K562 (cell line): ENCODE results near the gene WFIKKN1. TPM values are rescaled to one million over a fixed set of nuclear protein-coding genes. Genes with fewer than 3 reads are reported as not detected.
A peak's percentile ranks its signal among the peaks of the same experiment; 100 is the strongest.

Experiments
- ATF7 ChIP-seq: fragments of 450-650 bp; IDR thresholded peaks from 2 replicates; pipeline ENCODE4 v1.7.1; 2014; ENCODE audit warnings: mild to moderate bottlenecking, moderate library complexity
- C11orf30 ChIP-seq: fragments of 450-650 bp; IDR thresholded peaks from 2 replicates; pipeline ENCODE4 v1.6.1; 2016; ENCODE audit warnings: low read depth, mild to moderate bottlenecking
- DPF2 ChIP-seq: fragments of 450-650 bp; IDR thresholded peaks from 2 replicates; pipeline ENCODE4 v1.6.1; 2016
- HDAC3 ChIP-seq: fragments of 450-650 bp; IDR thresholded peaks from 2 replicates; pipeline ENCODE4 v1.6.1; 2018; ENCODE audit warnings: borderline replicate concordance, mild to moderate bottlenecking, moderate library complexity; ENCODE audit not compliant: partially characterized antibody
- MCM3 ChIP-seq: fragments of 450-650 bp; IDR thresholded peaks from 2 replicates; pipeline ENCODE4 v1.6.1; 2016
- MTA3 ChIP-seq: fragments of 450-650 bp; formaldehyde crosslinking; IDR thresholded peaks from 2 replicates; pipeline ENCODE4 v1.6.1; 2017; ENCODE audit warnings: mild to moderate bottlenecking, borderline replicate concordance
- NCOA6 ChIP-seq: fragments of 450-650 bp; IDR thresholded peaks from 2 replicates; pipeline ENCODE4 v1.6.1; 2017; ENCODE audit warnings: mild to moderate bottlenecking
- NFIX ChIP-seq: fragments of 250-450 bp; sonication (Bioruptor Pico); IDR thresholded peaks from 2 replicates; pipeline ENCODE4 v1.4.0; 2020; ENCODE audit warnings: low read depth, mild to moderate bottlenecking, moderate library complexity
- POLR3G ChIP-seq: IDR thresholded peaks from 2 replicates; pipeline ENCODE4 v1.6.1; 2011; ENCODE audit not compliant: insufficient read length, insufficient replicate concordance; ENCODE audit errors: extremely low read depth
- YBX1 ChIP-seq: fragments of 450-650 bp; IDR thresholded peaks from 2 replicates; pipeline ENCODE4 v1.7.1; 2016; ENCODE audit warnings: mild to moderate bottlenecking
- ZFP36 ChIP-seq: fragments of 150-350 bp; IDR thresholded peaks from 2 replicates; pipeline ENCODE4 v1.6.1; 2018; ENCODE audit warnings: low read length, low read depth; ENCODE audit not compliant: partially characterized antibody
- ZKSCAN1 ChIP-seq: fragments of 150-350 bp; IDR thresholded peaks from 2 replicates; pipeline ENCODE4 v1.6.1; 2016; ENCODE audit warnings: low read depth, low read length
- ZNF143 ChIP-seq: sonication (generic); formaldehyde crosslinking; IDR thresholded peaks from 2 replicates; pipeline ENCODE4 v1.9.0; 2022; ENCODE audit warnings: mild to moderate bottlenecking, missing genetic modification reagents
- polyA plus RNA-seq, 8 experiments: library from polyadenylated mRNA; depleted of rRNA in 4 of 8; stranded (reverse) in 5 of 8; unstranded in 3 of 8; fragments of >200 nt; fragmentation: Nextera tagmentation in 2 of 8; fragmentation: Illumina TruSeq in 1 of 8; extraction: Ambion mirVana in 2 of 8; extraction: Trizol in 1 of 8; gene quantifications; 2 replicates each; pipeline versions ENCODE4 v1.2.1 to v1.2.3, GENCODE V29; 2011 to 2014; ENCODE audit warnings: inconsistent platforms in 1 of 8, missing spikeins in 1 of 8
- total RNA-seq, 7 experiments: library from RNA; depleted of rRNA in 6 of 7; stranded (reverse); fragments of >200 nt in 6 of 7; fragmentation: Illumina TruSeq in 2 of 7; extraction: Trizol in 2 of 7; gene quantifications; 2 replicates each; pipeline versions ENCODE4 v1.2.1 to v1.2.3, GENCODE V29; 2011 to 2021; ENCODE audit warnings: low replicate concordance in 1 of 7
- TF ChIP-seq, protein P1 (sequence below): fragments of 450-650 bp; IDR thresholded peaks from 2 replicates; pipeline ENCODE4 v1.6.1; 2016; ENCODE audit warnings: antibody characterized with exemption
- TF ChIP-seq, protein P2 (sequence below): fragments of 250-450 bp; sonication (Bioruptor Pico); IDR thresholded peaks from 2 replicates; pipeline ENCODE4 v1.6.1; 2021; ENCODE audit warnings: mild to moderate bottlenecking
- TF ChIP-seq, protein P3 (sequence below): fragments of 250-450 bp; sonication (Bioruptor Pico); IDR thresholded peaks from 2 replicates; pipeline ENCODE4 v1.9.0; 2021; ENCODE audit warnings: mild to moderate bottlenecking, inconsistent platforms
- TF ChIP-seq, protein P4 (sequence below): fragments of 250-450 bp; sonication (Bioruptor Pico); IDR thresholded peaks from 2 replicates; pipeline ENCODE4 v1.8.0; 2021; ENCODE audit warnings: mild to moderate bottlenecking, moderate library complexity
- TF ChIP-seq, protein P5 (sequence below), 2 experiments: fragments of 450-650 bp; IDR thresholded peaks; 2 replicates each; pipeline ENCODE4 v1.6.1; 2018; ENCODE audit warnings: mild to moderate bottlenecking in 2 of 2, low read depth in 1 of 2; ENCODE audit not compliant: partially characterized antibody in 2 of 2

Gene WFIKKN1
- total and polyA plus RNA-seq, 9 of the 15 experiments (the other 6 are each of a cell fraction or from before 2014, with no cell fraction given) = 0.14 to 1.1 (median 0.50) TPM; not detected in 4

- TF ChIP-seq MTA3 = peak; percentile 65
- no peak for TF ChIP-seq NFIX (CRISPR knock-in tag)
- TF ChIP-seq, protein P1, sequence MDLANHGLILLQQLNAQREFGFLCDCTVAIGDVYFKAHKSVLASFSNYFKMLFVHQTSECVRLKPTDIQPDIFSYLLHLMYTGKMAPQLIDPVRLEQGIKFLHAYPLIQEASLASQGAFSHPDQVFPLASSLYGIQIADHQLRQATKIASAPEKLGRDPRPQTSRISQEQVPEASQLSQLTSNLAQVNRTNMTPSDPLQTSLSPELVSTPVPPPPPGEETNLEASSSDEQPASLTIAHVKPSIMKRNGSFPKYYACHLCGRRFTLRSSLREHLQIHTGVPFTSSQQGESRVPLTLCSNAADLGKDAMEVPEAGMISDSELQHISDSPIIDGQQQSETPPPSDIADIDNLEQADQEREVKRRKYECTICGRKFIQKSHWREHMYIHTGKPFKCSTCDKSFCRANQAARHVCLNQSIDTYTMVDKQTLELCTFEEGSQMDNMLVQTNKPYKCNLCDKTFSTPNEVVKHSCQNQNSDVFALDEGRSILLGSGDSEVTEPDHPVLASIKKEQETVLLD = 0 out of 2 replicates have a peak, but pooled peaks have one; percentile 62
- TF ChIP-seq HDAC3 = no peak
- no peak for TF ChIP-seq ZNF143 (CRISPR knock-in tag)
- TF ChIP-seq, protein P2, sequence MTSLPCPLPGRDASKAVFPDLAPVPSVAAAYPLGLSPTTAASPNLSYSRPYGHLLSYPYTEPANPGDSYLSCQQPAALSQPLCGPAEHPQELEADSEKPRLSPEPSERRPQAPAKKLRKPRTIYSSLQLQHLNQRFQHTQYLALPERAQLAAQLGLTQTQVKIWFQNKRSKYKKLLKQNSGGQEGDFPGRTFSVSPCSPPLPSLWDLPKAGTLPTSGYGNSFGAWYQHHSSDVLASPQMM (CRISPR knock-in tag) = no peak
- TF ChIP-seq, protein P3, sequence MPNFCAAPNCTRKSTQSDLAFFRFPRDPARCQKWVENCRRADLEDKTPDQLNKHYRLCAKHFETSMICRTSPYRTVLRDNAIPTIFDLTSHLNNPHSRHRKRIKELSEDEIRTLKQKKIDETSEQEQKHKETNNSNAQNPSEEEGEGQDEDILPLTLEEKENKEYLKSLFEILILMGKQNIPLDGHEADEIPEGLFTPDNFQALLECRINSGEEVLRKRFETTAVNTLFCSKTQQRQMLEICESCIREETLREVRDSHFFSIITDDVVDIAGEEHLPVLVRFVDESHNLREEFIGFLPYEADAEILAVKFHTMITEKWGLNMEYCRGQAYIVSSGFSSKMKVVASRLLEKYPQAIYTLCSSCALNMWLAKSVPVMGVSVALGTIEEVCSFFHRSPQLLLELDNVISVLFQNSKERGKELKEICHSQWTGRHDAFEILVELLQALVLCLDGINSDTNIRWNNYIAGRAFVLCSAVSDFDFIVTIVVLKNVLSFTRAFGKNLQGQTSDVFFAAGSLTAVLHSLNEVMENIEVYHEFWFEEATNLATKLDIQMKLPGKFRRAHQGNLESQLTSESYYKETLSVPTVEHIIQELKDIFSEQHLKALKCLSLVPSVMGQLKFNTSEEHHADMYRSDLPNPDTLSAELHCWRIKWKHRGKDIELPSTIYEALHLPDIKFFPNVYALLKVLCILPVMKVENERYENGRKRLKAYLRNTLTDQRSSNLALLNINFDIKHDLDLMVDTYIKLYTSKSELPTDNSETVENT (CRISPR knock-in tag) = peak; percentile 45
- no peak for TF ChIP-seq MCM3
- no peak for TF ChIP-seq C11orf30
- TF ChIP-seq ZFP36 = no peak
- TF ChIP-seq YBX1 = no peak
- peak; percentile 54 for TF ChIP-seq ATF7
- TF ChIP-seq POLR3G = no peak
- TF ChIP-seq, protein P4, sequence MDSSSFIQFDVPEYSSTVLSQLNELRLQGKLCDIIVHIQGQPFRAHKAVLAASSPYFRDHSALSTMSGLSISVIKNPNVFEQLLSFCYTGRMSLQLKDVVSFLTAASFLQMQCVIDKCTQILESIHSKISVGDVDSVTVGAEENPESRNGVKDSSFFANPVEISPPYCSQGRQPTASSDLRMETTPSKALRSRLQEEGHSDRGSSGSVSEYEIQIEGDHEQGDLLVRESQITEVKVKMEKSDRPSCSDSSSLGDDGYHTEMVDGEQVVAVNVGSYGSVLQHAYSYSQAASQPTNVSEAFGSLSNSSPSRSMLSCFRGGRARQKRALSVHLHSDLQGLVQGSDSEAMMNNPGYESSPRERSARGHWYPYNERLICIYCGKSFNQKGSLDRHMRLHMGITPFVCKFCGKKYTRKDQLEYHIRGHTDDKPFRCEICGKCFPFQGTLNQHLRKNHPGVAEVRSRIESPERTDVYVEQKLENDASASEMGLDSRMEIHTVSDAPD = no peak
- TF ChIP-seq DPF2 = no peak
- TF ChIP-seq, protein P5, sequence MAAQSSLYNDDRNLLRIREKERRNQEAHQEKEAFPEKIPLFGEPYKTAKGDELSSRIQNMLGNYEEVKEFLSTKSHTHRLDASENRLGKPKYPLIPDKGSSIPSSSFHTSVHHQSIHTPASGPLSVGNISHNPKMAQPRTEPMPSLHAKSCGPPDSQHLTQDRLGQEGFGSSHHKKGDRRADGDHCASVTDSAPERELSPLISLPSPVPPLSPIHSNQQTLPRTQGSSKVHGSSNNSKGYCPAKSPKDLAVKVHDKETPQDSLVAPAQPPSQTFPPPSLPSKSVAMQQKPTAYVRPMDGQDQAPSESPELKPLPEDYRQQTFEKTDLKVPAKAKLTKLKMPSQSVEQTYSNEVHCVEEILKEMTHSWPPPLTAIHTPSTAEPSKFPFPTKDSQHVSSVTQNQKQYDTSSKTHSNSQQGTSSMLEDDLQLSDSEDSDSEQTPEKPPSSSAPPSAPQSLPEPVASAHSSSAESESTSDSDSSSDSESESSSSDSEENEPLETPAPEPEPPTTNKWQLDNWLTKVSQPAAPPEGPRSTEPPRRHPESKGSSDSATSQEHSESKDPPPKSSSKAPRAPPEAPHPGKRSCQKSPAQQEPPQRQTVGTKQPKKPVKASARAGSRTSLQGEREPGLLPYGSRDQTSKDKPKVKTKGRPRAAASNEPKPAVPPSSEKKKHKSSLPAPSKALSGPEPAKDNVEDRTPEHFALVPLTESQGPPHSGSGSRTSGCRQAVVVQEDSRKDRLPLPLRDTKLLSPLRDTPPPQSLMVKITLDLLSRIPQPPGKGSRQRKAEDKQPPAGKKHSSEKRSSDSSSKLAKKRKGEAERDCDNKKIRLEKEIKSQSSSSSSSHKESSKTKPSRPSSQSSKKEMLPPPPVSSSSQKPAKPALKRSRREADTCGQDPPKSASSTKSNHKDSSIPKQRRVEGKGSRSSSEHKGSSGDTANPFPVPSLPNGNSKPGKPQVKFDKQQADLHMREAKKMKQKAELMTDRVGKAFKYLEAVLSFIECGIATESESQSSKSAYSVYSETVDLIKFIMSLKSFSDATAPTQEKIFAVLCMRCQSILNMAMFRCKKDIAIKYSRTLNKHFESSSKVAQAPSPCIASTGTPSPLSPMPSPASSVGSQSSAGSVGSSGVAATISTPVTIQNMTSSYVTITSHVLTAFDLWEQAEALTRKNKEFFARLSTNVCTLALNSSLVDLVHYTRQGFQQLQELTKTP (IDR thresholded peaks at IDR 0.05; ENCODE audit: low read depth in 1 of 2, partially characterized antibody in 2 of 2) = no peak
- TF ChIP-seq NCOA6 = peak; percentile 96; the same call in 1 of the 2 replicates
- TF ChIP-seq ZKSCAN1 = no peak
These were observed 49.2 kb downstream of the WFIKKN1 start, which contains the start of gene STUB1 (continued) for GRCh38 chr16:679814-680624.
